NCI-H128 (cell line): ENCODE measurements around the gene ITGA11.

ENCODE experiments used
- DNase-seq: peaks from one replicate; lab custom pipeline; 2025; ENCODE audit not compliant: unreplicated experiment; lab: John Stamatoyannopoulos, UW

Gene ITGA11

GRCh38 chr15:68360721-68361120 lies 71.2 kb downstream of the ITGA11 start:
- no peak for DNase-seq

- no peak for DNase-seq
Measured at GRCh38 chr15:68356778-68357177, 75.2 kb downstream of the ITGA11 start.

- no peak for DNase-seq
Measured at GRCh38 chr15:68354923-68355322, 77.0 kb downstream of the ITGA11 start.

GRCh38 chr15:68354268-68354667 lies 77.7 kb downstream of the ITGA11 start:
- DNase-seq = no peak

- DNase-seq = no peak
Measured at GRCh38 chr15:68353421-68354135, 78.4 kb downstream of the ITGA11 start.

GRCh38 chr15:68352401-68353062 lies 79.4 kb downstream of the ITGA11 start:
- no peak for DNase-seq

GRCh38 chr15:68349151-68349550 lies 82.8 kb downstream of the ITGA11 start:
- DNase-seq = no peak

GRCh38 chr15:68348606-68349005 lies 83.4 kb downstream of the ITGA11 start:
- no peak for DNase-seq

- DNase-seq = no peak
Measured at GRCh38 chr15:68348081-68348480, 83.9 kb downstream of the ITGA11 start.

- no peak for DNase-seq
Measured at GRCh38 chr15:68347392-68347791, 84.6 kb downstream of the ITGA11 start.

GRCh38 chr15:68346979-68347378 lies 85.0 kb downstream of the ITGA11 start:
- DNase-seq = no peak

GRCh38 chr15:68345481-68345880 lies 86.5 kb downstream of the ITGA11 start:
- no peak for DNase-seq

- DNase-seq = no peak
Measured at GRCh38 chr15:68344600-68344999, 87.4 kb downstream of the ITGA11 start.

- no peak for DNase-seq
Measured at GRCh38 chr15:68343579-68344225, 88.3 kb downstream of the ITGA11 start.

- DNase-seq = no peak
Measured at GRCh38 chr15:68341760-68342725, 89.9 kb downstream of the ITGA11 start.

GRCh38 chr15:68340726-68341671 lies 91.0 kb downstream of the ITGA11 start:
- DNase-seq = no peak

GRCh38 chr15:68339481-68339880 lies 92.5 kb downstream of the ITGA11 start:
- no peak for DNase-seq

- DNase-seq = no peak
Measured at GRCh38 chr15:68337826-68338225, 94.1 kb downstream of the ITGA11 start.

- DNase-seq = no peak
Measured at GRCh38 chr15:68336516-68336915, 95.4 kb downstream of the ITGA11 start.

GRCh38 chr15:68335655-68336054 lies 96.3 kb downstream of the ITGA11 start:
- DNase-seq = no peak
